Small intestine (tissue), 7 donors: ENCODE measurements around the gene SLC25A25. TPM values are rescaled to one million over a fixed set of nuclear protein-coding genes. Genes with fewer than 3 reads are reported as not detected.
"Not testable (repeated sequence)": the region's sequence is repeated elsewhere in the genome, so short reads cannot be mapped to it uniquely, and the experiment has no call there.

Experiments
- DNase-seq, 2 donors: peaks; one replicate each; pipeline versions ENCODE4 v3.0.0 to v3.0.0-alpha.2; 2013
- FAIRE-seq: peaks from 2 replicates; lab custom pipeline; 2012; peaks lifted over from hg19 to GRCh38; lab: Jason Lieb, UNC
- H3K27ac ChIP-seq, 3 donors: one replicate each; pipeline ENCODE4 v1.5.1; 2013; ENCODE audit warnings: low read length in 2 of 3, mild to moderate bottlenecking in 2 of 3, control low read depth in 1 of 3, inconsistent platforms in 1 of 3, low read depth in 1 of 3, moderate library complexity in 1 of 3
- H3K27me3 ChIP-seq, 3 donors: one replicate each; pipeline ENCODE4 v1.6.1; 2013; ENCODE audit warnings: low read length in 3 of 3, inconsistent platforms in 1 of 3; ENCODE audit not compliant: control insufficient read depth in 3 of 3, insufficient read depth in 3 of 3
- H3K36me3 ChIP-seq, 3 donors: one replicate each; pipeline ENCODE4 v1.6.1; 2013; ENCODE audit warnings: low read length in 3 of 3, inconsistent platforms in 1 of 3, low read depth in 1 of 3, mild to moderate bottlenecking in 1 of 3, moderate library complexity in 1 of 3; ENCODE audit not compliant: control insufficient read depth in 3 of 3, insufficient read depth in 2 of 3
- H3K4me1 ChIP-seq, 3 donors: one replicate each; pipeline ENCODE4 v1.6.1; 2013; ENCODE audit warnings: low read length in 2 of 3, inconsistent platforms in 1 of 3, low read depth in 1 of 3, mild to moderate bottlenecking in 1 of 3, moderate library complexity in 1 of 3; ENCODE audit not compliant: control insufficient read depth in 3 of 3, insufficient read depth in 2 of 3
- H3K4me3 ChIP-seq, 3 donors: one replicate each; pipeline ENCODE4 v1.5.1; 2013; ENCODE audit warnings: low read length in 3 of 3, control low read depth in 1 of 3, inconsistent platforms in 1 of 3, low read depth in 1 of 3, mild to moderate bottlenecking in 1 of 3, moderate library complexity in 1 of 3
- H3K9me3 ChIP-seq, 2 donors: one replicate each; pipeline ENCODE4 v1.6.1; 2013; ENCODE audit warnings: low read depth in 1 of 2, low read length in 1 of 2; ENCODE audit not compliant: control insufficient read depth in 2 of 2, insufficient read depth in 1 of 2
- WGBS, 3 donors: extraction: QIAGEN DNeasy Blood & Tissue Kit; methylation state at CpG; one replicate each; pipeline ENCODE4 v1.1.7; 2013; 5-methylcytosine and 5-hydroxymethylcytosine counted together
- polyA plus RNA-seq, 4 donors: library from polyadenylated mRNA; stranded (reverse) in 3 of 4; unstranded in 1 of 4; fragments of 200-250 nt in 3 of 4; fragments of 120-200 nt in 1 of 4; gene quantifications; one replicate each; pipeline versions ENCODE4 v1.2.1 to v1.2.3, GENCODE V29; 2013
- donor health status: healthy with polysubstance abuse.
- donor health status: control.
- donor health status: control.
- donor health status: Bipolar disorder and iron deficiency.
- donor health status: healthy.

The SLC25A25 gene
- polyA plus RNA-seq, 4 donors, result 15.5 to 26.2 (median 20.1) TPM

DNA sequence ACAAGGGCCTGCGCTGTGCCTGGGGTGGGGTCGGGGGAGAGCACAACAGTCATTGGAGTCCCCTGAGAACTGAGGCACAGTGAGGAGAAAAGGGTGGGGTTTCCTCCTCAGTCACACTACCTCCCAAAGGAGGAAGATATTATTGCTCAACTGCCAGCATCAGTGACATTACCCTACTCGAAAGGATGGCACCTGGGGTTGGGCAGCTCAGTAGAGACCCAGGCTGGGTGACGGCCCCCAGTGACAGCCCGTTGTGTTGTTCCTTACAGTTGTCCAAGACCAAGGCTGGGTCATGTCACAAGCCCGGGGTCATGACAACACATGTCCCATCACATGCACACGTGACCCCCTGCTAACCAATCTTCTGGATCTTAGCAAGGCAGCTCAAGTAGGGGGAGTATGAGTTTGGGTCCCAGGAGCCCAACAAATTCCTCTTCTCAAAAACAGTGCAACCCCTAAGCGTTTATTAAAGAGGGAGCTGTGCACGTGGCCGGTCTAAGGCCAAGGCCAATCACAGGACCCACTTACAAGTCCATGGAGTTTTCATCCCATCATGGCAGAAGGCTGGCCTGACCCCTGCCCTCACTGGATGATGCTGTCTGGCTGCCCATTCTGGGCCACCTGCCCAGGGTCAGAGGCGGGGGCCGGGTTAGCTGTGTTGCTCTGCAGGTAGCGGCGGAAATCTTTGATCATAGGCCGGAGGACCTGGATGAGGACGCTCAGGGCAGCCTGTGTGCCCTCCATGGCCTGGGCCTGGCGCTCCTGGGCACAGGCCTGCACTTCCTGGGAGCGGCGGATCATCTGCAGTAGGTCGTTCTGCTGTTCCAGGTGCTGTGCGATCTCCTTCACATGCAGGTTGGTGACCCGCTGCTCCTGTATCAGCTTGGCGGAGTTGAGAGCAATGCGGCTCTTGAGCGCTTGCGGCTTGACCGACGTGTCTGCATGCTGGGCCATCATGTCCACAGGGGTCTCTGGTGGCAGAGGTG is 4.9 kb upstream of the SLC25A25 start:
- Histone ChIP-seq H3K27ac (no peak overlapping the region), H3K9me3 (no peaks in the 10 kb centered on the region), H3K4me3 (no peak overlapping the region), H3K4me1 (peaks cover 7 to 20% (median 15%) of the 10 kb centered on the region in 3 donors), H3K27me3 (no peaks in the 10 kb centered on the region), H3K36me3 (peaks cover 0 to 25% (median 0%) of the 10 kb centered on the region in 3 donors)
- FAIRE-seq, result no peak
- no peak for DNase-seq
- 89 to 94% (median 93%) methylated on average over 28 of the region's 28 CpGs for WGBS, 3 donors

DNA sequence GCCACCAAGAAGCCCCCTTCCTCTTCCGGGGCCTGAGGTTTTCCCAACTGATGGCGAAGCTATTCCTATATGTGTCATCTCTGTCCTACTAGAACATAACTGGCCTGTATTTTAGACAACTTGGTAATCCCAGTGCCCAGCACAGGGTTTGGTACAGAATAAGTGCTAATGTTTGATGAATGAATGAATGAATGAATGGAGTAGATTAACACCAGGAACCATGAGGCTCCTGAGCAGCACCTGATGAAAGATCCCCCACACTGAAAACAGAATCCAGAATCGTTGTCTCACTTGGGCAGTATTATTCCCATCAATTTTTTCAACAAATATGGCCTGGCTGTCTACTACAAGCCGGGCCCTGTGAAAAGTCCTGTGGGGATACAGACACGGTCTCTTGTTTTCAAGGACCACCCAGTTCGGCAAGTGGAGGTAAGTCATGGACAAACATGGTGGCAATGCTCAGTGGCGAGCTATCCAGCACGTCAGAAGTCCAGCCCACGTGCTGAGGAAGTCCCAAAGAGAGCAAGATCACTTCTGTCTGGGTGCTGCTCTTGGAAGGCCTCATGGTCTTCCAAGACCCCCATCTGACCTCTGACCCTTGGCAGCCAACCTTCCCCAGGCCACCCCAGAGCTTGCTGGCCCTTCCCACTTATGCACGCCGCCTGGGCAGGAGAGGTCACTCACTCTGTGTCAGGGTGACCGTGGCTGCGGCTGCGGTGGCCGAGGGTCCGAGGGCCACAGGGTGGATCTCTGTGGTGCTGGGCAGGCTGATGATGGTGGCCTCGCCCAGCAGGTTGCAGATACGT is 1.9 kb upstream of the SLC25A25 start:
- H3K36me3 ChIP-seq, result peaks cover 0 to 25% (median 0%) of the 10 kb centered on the region in 3 donors
- peaks cover 7 to 29% (median 26%) of the 10 kb centered on the region in 3 donors for H3K4me1 ChIP-seq
- WGBS, 3 donors, result 90 to 93% (median 91%) methylated on average over 18 of the region's 18 CpGs
- H3K27ac ChIP-seq, result peak overlapping the region in 2 of 3 donors; percentile 27 to 40
- H3K9me3 ChIP-seq, result no peaks in the 10 kb centered on the region
- no peaks in the 10 kb centered on the region for H3K27me3 ChIP-seq
- FAIRE-seq (no peak), DNase-seq (no peak)
- H3K4me3 ChIP-seq, result peak overlapping the region in 2 of 3 donors; percentile 37 to 46

DNA sequence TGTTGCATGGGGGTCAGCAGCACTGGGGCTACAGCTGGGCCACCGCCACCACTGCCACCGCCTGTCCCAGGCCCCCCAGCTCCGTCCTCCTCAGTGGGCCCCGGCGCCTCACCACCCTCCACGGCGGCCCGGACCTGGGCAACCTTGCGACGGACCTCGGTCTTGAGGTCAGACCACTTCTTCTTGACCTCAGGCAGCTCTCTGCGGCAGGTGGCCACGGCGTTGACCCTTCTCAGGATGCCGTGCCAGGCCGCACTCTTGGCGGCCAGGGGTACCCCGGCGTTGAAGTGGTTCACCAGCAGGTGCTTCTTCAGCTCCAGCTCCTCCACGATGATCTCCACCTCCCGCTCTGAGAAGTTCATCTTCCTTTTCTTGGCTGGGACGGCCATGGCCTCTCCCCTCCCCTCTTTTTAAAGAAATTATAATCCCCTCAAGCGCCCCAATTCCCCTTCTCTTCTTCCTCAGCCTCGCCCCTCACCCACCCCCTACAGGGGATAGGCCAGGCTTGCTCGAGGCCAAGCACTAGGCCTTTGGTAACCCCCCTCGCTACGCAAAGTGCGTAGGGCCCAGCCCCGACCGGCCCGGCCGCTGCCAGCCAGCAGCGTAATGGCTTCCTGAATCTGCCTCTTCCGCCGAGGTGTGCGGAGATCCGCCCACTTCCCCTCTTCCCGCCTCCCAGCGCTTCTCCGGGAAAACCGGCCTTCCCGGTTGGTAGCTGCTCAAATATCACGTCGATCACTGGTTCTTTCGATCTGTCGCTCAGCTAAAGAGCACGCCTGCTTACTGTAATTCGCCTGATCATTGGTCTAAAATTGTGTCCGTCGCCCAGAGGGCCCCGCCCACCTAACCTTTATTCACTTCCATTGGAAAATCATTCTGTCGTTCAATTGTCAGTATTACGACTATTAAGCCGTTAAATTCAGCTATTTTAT is 1.1 kb upstream of the SLC25A25 start, which contains the start of gene NAIF1:
TSS of gene NAIF1 (minus strand) at position 608 of the 932 bp plus-strand sequence. CDS start at position 389, 219 bp downstream.
- Histone ChIP-seq H3K27ac (peak within 1 kb of the TSS; percentile 88 to 96 (median 95)), H3K36me3 (peaks cover 0 to 18% (median 0%) of the 10 kb centered on the region in 3 donors), H3K4me1 (peaks cover 7 to 33% (median 32%) of the 10 kb centered on the region in 3 donors), H3K27me3 (no peaks in the 10 kb centered on the region), H3K4me3 (peak within 1 kb of the TSS; percentile 79 to 96 (median 83)), H3K9me3 (no peaks in the 10 kb centered on the region)
- DNase-seq, result peak; percentile 98 to 99
- 33 to 36% (median 34%) methylated on average over 50 to 54 of the region's 54 CpGs for whole genome bisulfite sequencing, 3 donors
- no peak for FAIRE-seq

DNA sequence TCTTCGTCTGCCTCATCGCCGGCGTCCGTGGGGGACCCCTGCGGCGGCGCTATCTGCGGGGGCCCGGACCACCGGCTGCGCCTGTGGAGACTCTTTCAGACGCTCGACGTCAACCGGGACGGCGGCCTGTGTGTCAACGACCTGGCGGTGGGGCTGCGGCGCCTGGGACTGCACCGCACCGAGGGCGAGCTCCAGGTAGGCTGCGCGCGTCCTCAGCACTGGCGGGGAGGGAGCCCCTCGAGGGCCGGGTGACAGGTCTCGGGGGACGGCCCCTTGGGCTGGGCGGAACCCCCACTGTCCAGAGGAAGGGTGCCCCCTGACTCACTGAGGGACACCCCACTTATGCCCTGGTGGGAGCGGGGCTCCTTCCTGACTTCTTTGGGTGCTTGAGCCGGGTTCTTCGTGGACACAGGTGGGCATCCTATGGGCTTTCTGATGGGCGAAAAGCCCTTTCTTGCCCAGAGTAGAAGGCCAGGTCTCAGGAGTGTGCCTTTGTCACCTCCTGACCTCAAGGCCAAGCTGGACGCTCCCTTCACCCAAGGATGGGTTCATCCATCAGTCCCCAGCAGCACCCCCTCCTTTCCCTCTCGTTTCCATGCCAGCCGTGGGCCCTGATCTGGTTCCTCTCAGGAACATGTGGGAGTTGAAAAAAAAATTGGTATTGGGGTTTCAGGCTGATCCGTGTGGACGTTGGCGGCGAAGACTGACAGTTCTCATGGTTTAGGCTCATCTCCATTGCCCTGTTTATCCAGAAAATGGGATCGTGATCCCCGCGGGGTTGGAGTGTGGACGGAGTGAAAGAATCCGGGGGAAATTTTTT is 564 bp downstream of the SLC25A25 start:
- no peak for DNase-seq
- no peaks in the 10 kb centered on the region for H3K27me3 ChIP-seq
- peaks cover 12 to 49% (median 43%) of the 10 kb centered on the region in 3 donors for H3K4me1 ChIP-seq
- H3K4me3 ChIP-seq, result peak overlapping the region; percentile 79 to 96 (median 83)
- 0 to 1% (median 1%) methylated on average over 43 to 50 of the region's 50 CpGs for WGBS, 3 donors
- peaks cover 0 to 3% (median 0%) of the 10 kb centered on the region in 3 donors for H3K36me3 ChIP-seq
- FAIRE-seq, result no peak
- H3K27ac ChIP-seq, result peak overlapping the region; percentile 75 to 96 (median 85)
- no peaks in the 10 kb centered on the region for H3K9me3 ChIP-seq

DNA sequence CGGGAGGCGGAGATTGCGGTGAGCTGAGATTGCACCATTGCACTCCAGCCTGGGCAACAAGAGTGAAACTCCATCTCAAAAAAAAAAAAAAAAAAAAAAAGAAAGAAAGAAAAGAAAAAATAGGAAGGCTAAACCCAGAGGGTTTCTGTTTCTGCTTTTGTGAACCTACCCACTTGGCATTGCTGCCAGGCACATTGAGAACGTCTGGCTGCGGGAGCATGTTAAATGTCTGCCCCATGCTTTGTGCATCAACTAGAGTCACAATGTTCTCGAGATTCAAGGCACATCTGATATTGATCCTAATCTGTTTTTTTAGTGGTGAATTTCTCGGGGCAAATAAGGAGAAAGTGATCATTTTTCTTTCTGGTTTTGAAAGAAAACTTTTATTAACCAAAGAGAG is 2.8 kb downstream of the SLC25A25 start:
- Histone ChIP-seq H3K4me1 (peaks cover 12 to 51% (median 36%) of the 10 kb centered on the region in 3 donors), H3K27me3 (no peaks in the 10 kb centered on the region), H3K4me3 (no peak overlapping the region), H3K27ac (peak overlapping the region in 2 of 3 donors; percentile 28 to 72), H3K36me3 (no peaks in the 10 kb centered on the region), H3K9me3 (no peaks in the 10 kb centered on the region)
- WGBS, 3 donors, result 67 to 79% (median 76%) methylated on average over 7 of the region's 7 CpGs
- FAIRE-seq (no peak), DNase-seq (no peak)

DNA sequence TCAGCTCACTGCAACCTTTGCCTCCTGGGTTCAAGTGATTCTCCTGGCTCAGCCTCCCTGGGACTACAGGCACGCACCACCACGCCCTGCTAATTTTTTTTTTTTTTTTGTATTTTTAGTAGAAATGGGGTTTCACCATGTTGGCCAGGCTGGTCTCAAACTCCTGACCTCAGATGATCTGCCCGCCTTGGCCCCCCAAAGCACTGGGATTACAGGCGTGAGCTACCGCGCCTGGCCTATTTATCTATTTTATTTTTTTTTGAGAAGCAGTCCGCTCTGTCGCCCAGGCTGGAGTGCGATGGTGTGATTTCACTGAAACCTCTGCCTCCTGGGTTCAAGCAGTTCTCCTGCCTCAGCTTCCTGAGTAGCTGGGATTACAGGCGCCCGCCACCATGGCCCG is 3.4 kb downstream of the SLC25A25 start:
- not testable (repeated sequence) for FAIRE-seq, H3K9me3 ChIP-seq, H3K36me3 ChIP-seq, H3K27me3 ChIP-seq, H3K4me3 ChIP-seq
- peak in 1 of 2 donors; percentile 59 for DNase-seq
- Histone ChIP-seq H3K27ac (peak overlapping the region; percentile 81 to 95 (median 83)), H3K4me1 (peaks cover 7 to 45% (median 31%) of the 10 kb centered on the region in 3 donors)
- 73 to 83% (median 80%) methylated on average over 12 of the region's 12 CpGs for WGBS, 3 donors
